HepG2 (cell line): ENCODE results near the gene PAPOLA.

Experiments
- BRCA1 ChIP-seq: sonication (generic); formaldehyde crosslinking; IDR thresholded peaks from 2 replicates; pipeline ENCODE4 v1.4.0; 2020; ENCODE audit warnings: missing genetic modification reagents
- JUNB ChIP-seq: sonication (generic); formaldehyde crosslinking; IDR thresholded peaks from 2 replicates; pipeline ENCODE4 v1.8.0; 2022; ENCODE audit warnings: missing genetic modification reagents, mild to moderate bottlenecking, borderline replicate concordance
- MYNN ChIP-seq: sonication (generic); formaldehyde crosslinking; IDR thresholded peaks from 2 replicates; pipeline ENCODE4 v1.4.0; 2020; ENCODE audit warnings: mild to moderate bottlenecking, low read depth, missing genetic modification reagents
- ZNF317 ChIP-seq: sonication (generic); formaldehyde crosslinking; IDR thresholded peaks from 2 replicates; pipeline ENCODE4 v1.5.0; 2020; ENCODE audit warnings: mild to moderate bottlenecking, missing genetic modification reagents
- TF ChIP-seq, protein P1 (sequence below): sonication (generic); formaldehyde crosslinking; IDR thresholded peaks from 2 replicates; pipeline ENCODE4 v1.5.0; 2020; ENCODE audit warnings: mild to moderate bottlenecking, missing genetic modification reagents, moderate library complexity

DNA sequence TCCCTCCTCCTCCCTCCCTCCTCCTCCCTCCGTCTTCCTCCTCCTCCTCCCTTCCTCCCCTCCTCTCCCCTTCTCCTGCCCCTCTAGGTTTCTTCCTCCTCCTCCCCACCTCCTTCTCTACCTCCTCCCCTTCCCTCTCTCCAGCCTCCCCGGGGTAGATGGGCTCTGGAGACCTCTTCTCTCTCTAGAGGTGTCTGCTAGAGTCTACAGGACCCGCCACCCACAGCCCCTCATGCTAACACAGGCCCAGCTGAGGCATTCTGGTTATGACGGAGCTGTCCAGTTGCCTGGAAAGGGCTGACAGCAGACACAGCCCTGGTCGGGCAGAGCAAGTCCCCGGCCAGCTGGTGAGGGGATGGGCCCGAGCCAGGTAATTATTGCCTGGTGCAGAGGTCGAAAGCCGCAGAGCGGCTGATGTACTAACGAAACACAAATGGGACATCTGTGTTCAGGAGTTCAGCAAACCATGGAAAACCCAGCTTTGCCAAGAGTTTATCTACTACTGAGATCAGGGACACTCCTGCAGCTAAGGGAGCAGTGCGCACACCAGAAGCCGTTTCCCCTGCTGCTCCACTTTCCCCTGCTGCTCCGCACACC lies 96.2 kb downstream of the PAPOLA start:
- TF ChIP-seq ZNF317 (CRISPR knock-in tag) (no peak), MYNN (CRISPR knock-in tag) (no peak), JUNB (no peak), BRCA1 (CRISPR knock-in tag) (no peak)
- TF ChIP-seq, protein P1, sequence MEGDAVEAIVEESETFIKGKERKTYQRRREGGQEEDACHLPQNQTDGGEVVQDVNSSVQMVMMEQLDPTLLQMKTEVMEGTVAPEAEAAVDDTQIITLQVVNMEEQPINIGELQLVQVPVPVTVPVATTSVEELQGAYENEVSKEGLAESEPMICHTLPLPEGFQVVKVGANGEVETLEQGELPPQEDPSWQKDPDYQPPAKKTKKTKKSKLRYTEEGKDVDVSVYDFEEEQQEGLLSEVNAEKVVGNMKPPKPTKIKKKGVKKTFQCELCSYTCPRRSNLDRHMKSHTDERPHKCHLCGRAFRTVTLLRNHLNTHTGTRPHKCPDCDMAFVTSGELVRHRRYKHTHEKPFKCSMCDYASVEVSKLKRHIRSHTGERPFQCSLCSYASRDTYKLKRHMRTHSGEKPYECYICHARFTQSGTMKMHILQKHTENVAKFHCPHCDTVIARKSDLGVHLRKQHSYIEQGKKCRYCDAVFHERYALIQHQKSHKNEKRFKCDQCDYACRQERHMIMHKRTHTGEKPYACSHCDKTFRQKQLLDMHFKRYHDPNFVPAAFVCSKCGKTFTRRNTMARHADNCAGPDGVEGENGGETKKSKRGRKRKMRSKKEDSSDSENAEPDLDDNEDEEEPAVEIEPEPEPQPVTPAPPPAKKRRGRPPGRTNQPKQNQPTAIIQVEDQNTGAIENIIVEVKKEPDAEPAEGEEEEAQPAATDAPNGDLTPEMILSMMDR (CRISPR knock-in tag) = no peak
